Neural progenitor cell (in vitro differentiated cells): ENCODE measurements around the gene EPHB6. TPM values are rescaled to one million over a fixed set of nuclear protein-coding genes. Genes with fewer than 3 reads are reported as not detected.

Experiments used
- DNase-seq: peaks from one replicate; pipeline ENCODE4 v3.0.0-alpha.2; 2016; ENCODE audit warnings: low spot score
- H2AFZ ChIP-seq: fragments of 200-600 bp; sonication (generic); replicated peaks from 2 replicates; pipeline ENCODE4 v1.6.1; 2016; ENCODE audit warnings: antibody characterized with exemption
- H3F3A ChIP-seq: fragments of 200-600 bp; sonication (generic); 2 replicates; pipeline ENCODE4 v1.6.1; 2016; ENCODE audit warnings: antibody characterized with exemption, low read depth
- H3K27ac ChIP-seq: fragments of 200-600 bp; sonication (generic); 2 replicates; pipeline ENCODE4 v1.5.1; 2016; ENCODE audit warnings: mild to moderate bottlenecking
- H3K27me3 ChIP-seq: fragments of 200-600 bp; sonication (generic); 2 replicates; pipeline ENCODE4 v1.6.1; 2016; ENCODE audit warnings: mild to moderate bottlenecking, moderate library complexity
- H3K36me3 ChIP-seq: fragments of 200-600 bp; sonication (generic); 2 replicates; pipeline ENCODE4 v1.5.1; 2016
- H3K4me1 ChIP-seq: fragments of 200-600 bp; sonication (generic); 2 replicates; pipeline ENCODE4 v1.6.1; 2016; ENCODE audit warnings: mixed run types
- H3K4me2 ChIP-seq: fragments of 200-600 bp; sonication (generic); 2 replicates; pipeline ENCODE4 v1.6.1; 2016
- H3K4me3 ChIP-seq: fragments of 200-600 bp; sonication (generic); 2 replicates; pipeline ENCODE4 v1.5.1; 2016
- H3K79me2 ChIP-seq: fragments of 200-600 bp; sonication (generic); 2 replicates; pipeline ENCODE4 v1.6.1; 2016; ENCODE audit warnings: low read depth
- H3K9ac ChIP-seq: fragments of 200-600 bp; sonication (generic); 2 replicates; pipeline ENCODE4 v1.6.1; 2016
- H3K9me3 ChIP-seq: fragments of 200-600 bp; sonication (generic); 2 replicates; pipeline ENCODE4 v1.5.1; 2016; ENCODE audit warnings: low read depth
- H4K20me1 ChIP-seq: fragments of 200-600 bp; sonication (generic); 2 replicates; pipeline ENCODE4 v1.6.1; 2016; ENCODE audit warnings: low read depth
- H3K27ac Mint-ChIP-seq: 3 replicates; pipeline ENCODE4 v1.8.0; 2021; ENCODE audit warnings: mixed read lengths
- H3K27me3 Mint-ChIP-seq: 2 replicates; pipeline ENCODE4 v1.8.0; 2022; ENCODE audit warnings: low read depth, mild to moderate bottlenecking, inconsistent platforms, moderate library complexity, mixed read lengths; ENCODE audit not compliant: insufficient read depth
- H3K36me3 Mint-ChIP-seq: 3 replicates; pipeline ENCODE4 v1.8.0; 2021; ENCODE audit warnings: mixed read lengths
- H3K4me1 Mint-ChIP-seq: 3 replicates; pipeline ENCODE4 v1.8.0; 2021; ENCODE audit warnings: mixed read lengths
- H3K4me3 Mint-ChIP-seq: 3 replicates; pipeline ENCODE4 v1.8.0; 2021; ENCODE audit warnings: mild to moderate bottlenecking, moderate library complexity, mixed read lengths
- H3K9me3 Mint-ChIP-seq: 3 replicates; pipeline ENCODE4 v1.8.0; 2020; ENCODE audit warnings: mixed read lengths
- CTCF ChIP-seq: fragments of 200-600 bp; sonication (generic); IDR thresholded peaks from 2 replicates; pipeline ENCODE4 v1.5.1; 2017; ENCODE audit warnings: antibody characterized with exemption, mild to moderate bottlenecking
- EZH2 ChIP-seq: fragments of 200-600 bp; sonication (generic); IDR thresholded peaks from 2 replicates; pipeline ENCODE4 v1.6.1; 2017; ENCODE audit warnings: antibody characterized with exemption, mild to moderate bottlenecking, moderate library complexity
- EZH2phosphoT487 ChIP-seq: fragments of 200-600 bp; sonication (generic); IDR thresholded peaks from 2 replicates; pipeline ENCODE4 v1.6.1; 2017; ENCODE audit warnings: antibody characterized with exemption
- total RNA-seq: library from RNA; depleted of rRNA; stranded (reverse); fragments of >200 nt; gene quantifications from 2 replicates; pipeline ENCODE4 v1.2.3, GENCODE V29; 2015; ENCODE audit warnings: low replicate concordance

EPHB6 gene
- total RNA-seq, 1 donor from 2014 or later, result 4.8 TPM

DNA sequence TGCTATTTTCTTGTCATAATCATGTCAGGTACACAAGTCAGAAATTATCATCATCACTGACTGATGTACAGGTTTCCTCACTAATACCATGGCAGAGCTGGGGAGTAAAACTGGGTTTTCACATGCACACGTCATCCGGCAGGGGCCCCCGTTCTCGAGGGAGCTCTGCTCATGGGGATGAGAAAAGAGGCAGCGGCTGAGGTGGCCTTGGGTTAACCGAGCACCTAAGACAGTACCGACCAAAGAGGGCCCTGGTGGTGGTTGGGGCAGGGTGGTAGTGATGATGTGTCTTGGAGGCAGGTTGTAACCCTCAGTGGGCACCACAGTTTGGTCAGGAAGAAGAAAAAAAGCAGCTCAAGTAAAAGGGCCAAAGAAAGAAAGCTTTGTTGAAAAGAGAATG lies 42.8 kb downstream of the EPHB6 start:
- H3K4me3 ChIP-seq, result no peak overlapping the region
- H3K27ac Mint-ChIP-seq, result no peak overlapping the region
- H3K27me3 ChIP-seq, result no peaks in the 10 kb centered on the region
- H3K4me1 ChIP-seq, result peaks cover 13% of the 10 kb centered on the region
- H3K27ac ChIP-seq, result no peak overlapping the region
- H3K4me3 Mint-ChIP-seq, result no peak overlapping the region
- DNase-seq, result no peak
- H3K79me2 ChIP-seq, result no peaks in the 10 kb centered on the region
- H3K36me3 Mint-ChIP-seq, result no peaks in the 10 kb centered on the region
- H3K4me1 Mint-ChIP-seq, result peaks cover 2% of the 10 kb centered on the region
- TF ChIP-seq EZH2 (no peak), EZH2phosphoT487 (no peak), CTCF (no peak)
- no peaks in the 10 kb centered on the region for H4K20me1 ChIP-seq
- H3K9me3 ChIP-seq, result no peaks in the 10 kb centered on the region
- H2AFZ ChIP-seq, result no peak overlapping the region
- no peaks in the 10 kb centered on the region for H3K9me3 Mint-ChIP-seq
- no peak overlapping the region for H3K9ac ChIP-seq
- peaks cover 4% of the 10 kb centered on the region for H3K27me3 Mint-ChIP-seq
- no peaks in the 10 kb centered on the region for H3K36me3 ChIP-seq
- no peak overlapping the region for H3K4me2 ChIP-seq
- H3F3A ChIP-seq, result peaks cover 12% of the 10 kb centered on the region

- peaks cover 3% of the 10 kb centered on the region for H3K9me3 Mint-ChIP-seq
- no peak overlapping the region for H2AFZ ChIP-seq
- no peak overlapping the region for H3K9ac ChIP-seq
- peaks cover 12% of the 10 kb centered on the region for H3F3A ChIP-seq
- no peak overlapping the region for H3K4me3 ChIP-seq
- H3K4me1 Mint-ChIP-seq, result peaks cover 2% of the 10 kb centered on the region
- no peaks in the 10 kb centered on the region for H3K79me2 ChIP-seq
- TF ChIP-seq EZH2, result no peak
- TF ChIP-seq EZH2phosphoT487, result no peak
- TF ChIP-seq CTCF, result no peak
- peaks cover 13% of the 10 kb centered on the region for H3K4me1 ChIP-seq
- DNase-seq, result no peak
- peaks cover 4% of the 10 kb centered on the region for H3K27me3 Mint-ChIP-seq
- no peak overlapping the region for H3K27ac ChIP-seq
- H3K36me3 ChIP-seq, result peaks cover 3% of the 10 kb centered on the region
- no peaks in the 10 kb centered on the region for H4K20me1 ChIP-seq
- H3K27me3 ChIP-seq, result no peaks in the 10 kb centered on the region
- no peak overlapping the region for H3K4me2 ChIP-seq
- peaks cover 4% of the 10 kb centered on the region for H3K9me3 ChIP-seq
- H3K27ac Mint-ChIP-seq, result no peak overlapping the region
- no peaks in the 10 kb centered on the region for H3K36me3 Mint-ChIP-seq
- no peak overlapping the region for H3K4me3 Mint-ChIP-seq
These were observed 43.7 kb downstream of the EPHB6 start for GRCh38 chr7:142898377-142899170.

- peak; percentile 9 for DNase-seq
- Histone ChIP-seq H3F3A (peaks cover 12% of the 10 kb centered on the region), H3K4me3 (no peak overlapping the region), H3K36me3 (peaks cover 7% of the 10 kb centered on the region), H3K9me3 (peaks cover 14% of the 10 kb centered on the region), H4K20me1 (no peaks in the 10 kb centered on the region), H2AFZ (no peak overlapping the region), H3K4me1 (peaks cover 13% of the 10 kb centered on the region), H3K9ac (no peak overlapping the region), H3K27ac (no peak overlapping the region), H3K79me2 (no peaks in the 10 kb centered on the region), H3K4me2 (no peak overlapping the region), H3K27me3 (no peaks in the 10 kb centered on the region)
- no peaks in the 10 kb centered on the region for H3K36me3 Mint-ChIP-seq
- H3K27me3 Mint-ChIP-seq, result peaks cover 4% of the 10 kb centered on the region
- no peak for TF ChIP-seq EZH2
- no peak for TF ChIP-seq CTCF
- no peak for TF ChIP-seq EZH2phosphoT487
- H3K4me3 Mint-ChIP-seq, result no peak overlapping the region
- no peak overlapping the region for H3K27ac Mint-ChIP-seq
- peaks cover 2% of the 10 kb centered on the region for H3K4me1 Mint-ChIP-seq
- peaks cover 7% of the 10 kb centered on the region for H3K9me3 Mint-ChIP-seq
These were observed 44.8 kb downstream of the EPHB6 start for GRCh38 chr7:142899661-142900060.
